ENCODE results near the gene C16orf74.

DNA sequence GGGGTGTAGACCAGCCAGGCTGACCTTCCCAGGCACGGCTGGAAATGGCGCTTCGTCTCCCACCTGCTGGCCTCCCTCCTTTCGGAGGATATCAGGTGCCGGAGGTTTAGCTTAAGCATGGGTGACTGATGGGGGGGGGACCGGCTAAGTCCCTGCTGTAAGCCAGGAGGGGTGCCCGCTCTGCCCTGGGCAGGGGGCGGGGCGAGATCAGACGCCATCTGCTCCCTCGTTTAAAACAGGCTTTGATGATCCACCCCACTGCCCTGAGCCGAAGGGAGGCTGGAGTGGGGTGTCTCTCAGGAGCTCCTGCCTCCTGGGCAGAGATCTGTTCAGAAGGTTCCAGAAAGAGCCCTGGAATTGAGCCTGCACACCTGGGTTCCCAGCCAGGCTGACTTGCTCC, 26.0 kb downstream of the C16orf74 start:
- no peak for TF ChIP-seq EP300 (IDR thresholded peaks at IDR 0.05)
- TF ChIP-seq, protein P1, sequence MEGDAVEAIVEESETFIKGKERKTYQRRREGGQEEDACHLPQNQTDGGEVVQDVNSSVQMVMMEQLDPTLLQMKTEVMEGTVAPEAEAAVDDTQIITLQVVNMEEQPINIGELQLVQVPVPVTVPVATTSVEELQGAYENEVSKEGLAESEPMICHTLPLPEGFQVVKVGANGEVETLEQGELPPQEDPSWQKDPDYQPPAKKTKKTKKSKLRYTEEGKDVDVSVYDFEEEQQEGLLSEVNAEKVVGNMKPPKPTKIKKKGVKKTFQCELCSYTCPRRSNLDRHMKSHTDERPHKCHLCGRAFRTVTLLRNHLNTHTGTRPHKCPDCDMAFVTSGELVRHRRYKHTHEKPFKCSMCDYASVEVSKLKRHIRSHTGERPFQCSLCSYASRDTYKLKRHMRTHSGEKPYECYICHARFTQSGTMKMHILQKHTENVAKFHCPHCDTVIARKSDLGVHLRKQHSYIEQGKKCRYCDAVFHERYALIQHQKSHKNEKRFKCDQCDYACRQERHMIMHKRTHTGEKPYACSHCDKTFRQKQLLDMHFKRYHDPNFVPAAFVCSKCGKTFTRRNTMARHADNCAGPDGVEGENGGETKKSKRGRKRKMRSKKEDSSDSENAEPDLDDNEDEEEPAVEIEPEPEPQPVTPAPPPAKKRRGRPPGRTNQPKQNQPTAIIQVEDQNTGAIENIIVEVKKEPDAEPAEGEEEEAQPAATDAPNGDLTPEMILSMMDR (IDR thresholded peaks at IDR 0.05) = no peak
- TF ChIP-seq POLR2A (IDR thresholded peaks at IDR 0.05) = no peak
- TF ChIP-seq POLR2AphosphoS5 (IDR thresholded peaks at IDR 0.05) = no peak

Data from gastroesophageal sphincter (tissue), 3 donors.